LoVo (cell line): Measurements from ENCODE around the gene ZMIZ1.

Experiments
- DNase-seq: peaks from one replicate; pipeline ENCODE4 v3.0.0-alpha.2; 2016; ENCODE audit warnings: low spot score

Gene ZMIZ1

DNA sequence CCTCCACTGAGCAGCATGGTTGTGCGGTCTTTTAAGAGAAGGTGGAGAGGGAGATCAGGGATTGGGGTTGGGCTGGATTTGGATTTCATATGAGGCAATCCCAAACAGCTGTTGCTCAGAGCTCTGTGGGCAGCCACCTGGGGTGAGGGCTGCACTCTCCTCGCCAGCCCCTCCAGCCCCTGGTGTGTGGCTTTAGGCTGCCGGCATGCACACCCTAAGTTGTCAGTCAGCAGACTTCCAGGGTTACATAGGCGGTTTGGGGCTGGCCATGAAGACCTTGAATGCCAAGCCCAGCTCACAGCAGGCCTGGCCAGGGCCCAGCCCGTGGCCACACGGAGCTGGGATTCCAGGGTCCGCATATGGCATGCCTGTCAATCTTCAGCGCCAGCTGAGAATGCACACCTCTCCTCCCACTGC is 54.8 kb downstream of the ZMIZ1 start:
- no peak for DNase-seq

DNA sequence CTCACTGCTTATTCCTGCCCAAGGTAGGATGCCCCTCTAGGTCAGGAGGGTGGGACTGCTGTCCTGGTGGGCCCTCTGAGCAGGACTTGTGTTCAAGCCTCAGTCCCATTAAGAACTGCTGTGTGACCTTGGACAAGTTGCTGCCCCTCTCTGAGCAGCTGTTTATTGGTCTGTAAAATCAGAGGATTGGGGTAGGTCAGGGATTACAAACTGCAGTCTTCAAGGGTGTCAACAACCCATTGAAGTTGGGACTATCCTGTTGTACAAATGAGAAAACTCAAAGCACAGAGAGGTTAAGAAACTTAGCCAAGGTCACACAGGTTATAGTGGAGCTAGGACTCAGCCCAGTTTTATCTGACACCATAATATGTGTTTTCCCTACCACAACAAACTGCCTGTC is 55.3 kb downstream of the ZMIZ1 start:
- DNase-seq, result no peak

DNA sequence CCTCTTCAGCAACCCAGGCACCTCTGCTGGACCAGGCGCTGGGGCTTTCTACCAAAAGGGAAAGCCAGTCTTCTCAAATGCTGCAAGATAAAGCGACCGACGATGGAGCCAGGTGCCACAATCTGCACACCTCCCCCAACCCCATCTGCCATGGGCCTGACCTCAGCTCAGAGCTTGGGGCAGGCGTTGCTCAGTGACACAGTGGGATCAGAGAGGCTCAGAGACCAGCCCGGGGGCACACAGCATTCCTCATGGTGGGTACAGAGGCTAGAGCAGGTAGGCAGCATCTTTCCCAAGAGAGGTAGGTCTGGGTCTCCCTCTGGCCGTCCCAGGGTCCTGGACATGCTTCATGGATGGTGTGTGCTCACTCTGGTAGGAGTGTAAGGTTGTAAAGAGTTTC is 56.3 kb downstream of the ZMIZ1 start:
- DNase-seq, result no peak

DNA sequence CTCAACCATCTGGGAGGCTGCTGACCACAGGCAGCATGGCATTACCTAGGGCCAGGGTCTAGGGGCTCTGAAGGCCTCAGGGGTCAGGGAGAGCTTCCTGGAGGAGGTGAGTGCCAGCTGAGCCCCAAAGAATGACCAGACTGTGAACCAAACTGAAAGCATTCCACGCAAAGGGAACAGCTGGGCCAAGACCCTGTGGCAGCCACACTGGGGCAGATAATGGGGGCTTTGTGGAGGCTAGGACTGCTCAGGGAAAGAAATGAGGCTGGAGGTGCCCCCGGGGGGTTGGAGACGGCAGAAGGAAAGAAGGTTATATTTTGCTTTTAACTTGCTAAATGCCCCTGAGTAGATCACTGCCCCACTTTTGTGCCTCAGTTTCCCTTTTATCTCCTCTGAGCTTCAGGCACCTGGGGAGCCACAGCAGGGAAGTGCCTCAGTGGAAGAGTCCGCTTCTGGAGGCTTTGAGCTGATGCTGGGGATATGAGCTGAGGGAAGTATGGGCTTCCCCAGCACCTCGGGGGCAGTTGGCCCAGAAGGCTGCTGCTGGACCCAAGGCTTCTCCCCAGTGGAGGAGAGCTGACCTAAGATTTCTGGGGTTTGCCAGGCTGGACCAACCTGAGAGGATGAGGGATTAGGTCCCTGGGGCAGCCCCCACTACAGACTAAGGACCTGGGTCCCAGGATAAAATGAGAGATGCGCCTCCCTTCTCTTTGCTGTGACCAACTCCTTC is 57.8 kb downstream of the ZMIZ1 start:
- no peak for DNase-seq

DNA sequence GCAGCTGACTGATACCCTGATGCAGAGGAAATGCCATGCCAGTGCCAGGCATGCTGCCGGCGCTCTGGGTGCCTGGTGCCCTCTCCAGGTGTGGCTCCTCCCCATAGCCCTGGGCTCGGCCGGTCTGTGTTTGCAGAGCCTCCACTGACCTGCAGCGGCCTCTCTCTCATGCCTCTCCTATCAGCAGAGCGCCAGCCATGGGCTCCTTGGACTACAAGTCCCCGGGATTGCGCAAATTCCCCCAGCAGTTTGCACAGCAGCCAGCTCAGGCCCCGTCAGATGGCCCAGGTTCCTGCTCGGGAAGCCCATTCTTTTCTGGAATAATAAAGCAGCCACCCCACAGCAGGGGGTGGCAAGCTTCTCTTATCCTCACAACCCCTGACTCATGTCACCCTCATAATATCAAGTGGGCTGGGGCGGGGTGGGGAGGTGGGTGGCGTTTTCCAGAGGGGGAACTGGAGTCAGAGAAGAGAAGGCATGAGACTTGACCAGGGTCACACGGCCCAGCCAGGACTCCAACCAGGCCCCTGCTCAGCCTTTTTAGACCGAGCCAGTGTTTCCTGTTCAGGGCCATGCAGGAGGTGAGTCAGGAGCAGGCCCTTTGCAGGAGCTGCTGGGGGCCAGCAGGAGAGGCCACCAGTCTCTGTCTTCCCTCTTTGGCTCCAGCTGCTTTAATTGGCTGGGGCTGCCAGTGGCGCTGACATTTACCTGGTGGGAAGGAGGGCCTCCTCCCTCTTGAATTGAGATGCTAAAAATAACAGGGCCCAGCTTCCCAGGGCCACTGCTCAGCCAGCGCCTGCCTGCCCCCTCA is 58.6 kb downstream of the ZMIZ1 start:
- no peak for DNase-seq

DNA sequence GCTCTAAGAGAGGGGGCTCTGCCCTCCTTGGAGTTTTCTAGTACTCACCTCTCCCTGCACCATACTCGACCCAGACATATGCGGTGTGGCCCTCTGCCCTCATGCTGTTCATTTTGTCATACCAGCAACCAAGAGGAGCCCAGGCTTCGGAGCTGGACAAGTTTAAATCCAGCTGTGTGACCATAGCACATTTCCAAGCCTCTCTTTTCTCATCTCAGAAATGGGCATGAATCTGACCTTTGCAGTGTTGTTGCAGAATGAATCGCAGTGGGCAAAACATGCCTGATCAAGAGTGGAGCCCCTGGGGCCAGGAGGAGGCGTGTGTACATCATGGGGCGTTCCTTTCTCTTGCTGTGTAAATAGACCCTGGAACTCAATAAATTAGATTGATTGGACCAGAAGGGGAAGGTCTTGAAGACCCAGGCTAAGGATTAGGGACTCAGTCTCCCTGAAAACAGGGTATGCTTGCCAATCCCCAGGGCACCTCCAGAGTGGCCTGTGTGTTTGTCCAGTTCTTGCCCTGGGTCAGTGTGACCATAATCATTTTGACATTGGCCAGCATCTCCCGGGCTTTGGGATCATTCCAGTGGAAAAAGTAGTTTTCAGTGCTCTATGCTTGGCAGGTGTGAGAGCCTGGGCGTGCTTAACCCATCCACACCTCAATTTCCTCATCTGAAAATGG is 59.6 kb downstream of the ZMIZ1 start:
- no peak for DNase-seq

DNA sequence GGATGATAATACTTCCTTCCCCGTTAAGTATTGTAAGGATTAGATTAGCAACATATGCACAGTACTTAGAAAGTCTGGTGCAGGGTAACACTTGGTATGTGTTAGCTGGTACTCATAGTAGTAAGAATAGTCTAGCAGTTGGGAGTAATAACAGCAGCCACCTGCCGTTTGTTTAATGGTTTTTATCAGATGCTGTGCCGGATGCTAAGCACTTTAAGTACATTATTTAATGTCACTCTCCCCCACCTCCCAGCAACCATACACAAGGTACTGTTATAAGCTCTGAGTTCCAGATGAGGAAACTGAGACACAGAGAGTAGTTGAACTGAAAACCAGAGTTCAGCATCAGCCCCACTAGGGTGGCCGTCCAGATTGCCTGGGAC is 60.1 kb downstream of the ZMIZ1 start:
- no peak for DNase-seq

DNA sequence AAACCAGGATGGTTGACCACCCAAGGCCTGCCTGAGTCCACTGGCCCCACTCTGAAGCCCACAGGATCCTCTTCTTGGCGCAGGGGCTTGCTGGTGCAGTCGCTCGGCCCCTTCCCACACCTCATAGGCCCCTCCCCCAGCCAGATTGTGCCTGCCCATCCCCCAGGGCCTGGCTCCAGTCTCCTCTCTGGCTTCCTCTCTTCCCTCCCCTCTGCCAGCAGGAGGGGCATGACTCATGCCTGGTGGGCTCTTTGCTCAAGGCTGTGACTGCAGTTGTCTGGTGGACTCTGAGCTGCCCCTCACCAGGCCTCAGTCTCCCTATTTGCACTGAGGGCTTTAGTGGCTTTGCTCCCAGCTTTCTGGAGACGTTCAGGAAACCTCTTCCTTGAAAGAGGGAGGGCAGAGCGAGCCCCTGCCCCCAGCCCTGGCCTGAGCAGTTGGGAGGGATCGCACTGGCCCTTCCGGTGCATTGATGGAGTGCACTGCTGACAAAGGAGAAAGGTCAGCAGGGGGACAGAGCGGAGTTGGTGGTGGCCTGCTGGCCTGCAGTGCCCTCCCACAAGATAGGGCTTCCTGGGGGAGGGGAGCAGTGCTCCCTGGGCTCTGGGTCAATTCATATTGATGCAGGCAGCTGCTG is 60.7 kb downstream of the ZMIZ1 start:
- no peak for DNase-seq

DNA sequence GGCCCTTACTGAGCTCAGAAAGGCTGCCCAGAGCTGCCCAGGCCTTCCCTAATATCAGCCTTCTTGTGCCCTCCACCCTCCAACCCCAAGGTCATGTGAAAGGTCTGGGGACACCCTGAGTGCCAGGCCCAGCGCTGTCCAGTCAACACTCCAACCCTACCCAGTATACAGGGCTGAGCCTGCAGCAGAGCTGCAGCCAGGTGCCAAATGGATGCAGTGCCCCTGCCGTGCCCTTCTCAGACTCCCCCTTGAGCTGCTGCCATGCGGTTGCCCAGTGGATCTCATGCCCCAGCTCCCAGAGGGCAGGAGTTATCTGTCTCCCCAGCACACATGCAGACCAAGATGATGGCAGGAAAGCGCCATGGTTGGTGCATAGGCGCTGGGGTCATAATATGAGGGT is 61.5 kb downstream of the ZMIZ1 start:
- DNase-seq, result no peak

DNA sequence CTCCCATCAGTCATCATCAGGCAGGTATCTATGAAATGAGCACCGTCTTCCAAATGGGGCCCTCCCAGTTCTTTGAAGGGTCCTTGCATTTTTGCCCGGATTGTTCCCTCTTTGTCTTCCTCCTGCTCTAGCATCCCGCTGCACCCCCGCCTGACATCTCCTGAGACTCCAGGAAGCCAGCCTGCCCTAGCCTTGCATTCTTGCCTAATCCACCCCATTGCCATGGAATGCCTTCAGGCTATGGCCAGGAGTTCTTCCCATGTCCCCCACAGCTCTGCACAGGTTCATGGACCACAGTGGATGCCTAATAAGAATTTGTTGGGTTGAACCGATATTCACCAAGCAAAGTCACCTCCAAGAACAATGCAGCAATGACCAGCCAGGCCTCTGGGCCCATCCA is 62.1 kb downstream of the ZMIZ1 start:
- DNase-seq, result no peak

DNA sequence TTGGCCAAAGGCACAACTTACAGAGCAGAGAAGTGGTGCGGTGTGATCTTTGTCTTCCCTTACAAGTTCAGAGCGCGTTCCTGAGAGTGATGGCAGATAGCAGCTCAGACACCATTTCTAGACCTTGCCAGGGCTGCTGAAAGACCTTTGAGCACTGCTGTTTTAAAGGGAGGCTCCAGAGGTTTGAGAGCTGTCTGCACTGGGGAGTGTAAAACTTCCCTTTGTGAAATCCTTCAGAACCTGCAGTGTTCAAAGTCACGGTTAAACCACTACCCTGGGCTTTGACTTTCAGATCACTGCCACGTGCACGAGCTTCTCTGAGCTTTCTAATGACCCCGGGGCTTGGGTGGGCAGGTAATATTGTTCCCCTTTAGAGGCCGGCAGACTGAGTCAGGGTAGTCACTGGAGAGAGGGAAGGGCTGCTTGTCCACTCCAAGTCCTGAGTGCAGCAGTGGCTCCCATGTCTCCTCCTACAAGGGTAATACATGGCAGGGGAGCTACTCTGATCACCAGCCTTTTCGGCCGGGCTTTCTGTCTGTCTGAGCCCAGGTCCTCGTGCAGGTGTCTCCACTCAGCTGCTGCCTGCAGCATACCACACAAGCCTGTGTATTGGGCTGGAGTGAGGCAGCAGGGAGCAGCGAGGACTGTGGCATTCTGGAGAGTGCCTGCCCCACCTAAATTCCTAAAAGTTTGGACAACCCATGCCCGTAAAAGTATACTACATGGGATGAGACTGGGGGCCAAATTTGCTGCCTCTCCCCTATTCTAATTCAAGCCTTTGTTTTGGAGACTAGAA is 63.3 kb downstream of the ZMIZ1 start:
- no peak for DNase-seq

DNA sequence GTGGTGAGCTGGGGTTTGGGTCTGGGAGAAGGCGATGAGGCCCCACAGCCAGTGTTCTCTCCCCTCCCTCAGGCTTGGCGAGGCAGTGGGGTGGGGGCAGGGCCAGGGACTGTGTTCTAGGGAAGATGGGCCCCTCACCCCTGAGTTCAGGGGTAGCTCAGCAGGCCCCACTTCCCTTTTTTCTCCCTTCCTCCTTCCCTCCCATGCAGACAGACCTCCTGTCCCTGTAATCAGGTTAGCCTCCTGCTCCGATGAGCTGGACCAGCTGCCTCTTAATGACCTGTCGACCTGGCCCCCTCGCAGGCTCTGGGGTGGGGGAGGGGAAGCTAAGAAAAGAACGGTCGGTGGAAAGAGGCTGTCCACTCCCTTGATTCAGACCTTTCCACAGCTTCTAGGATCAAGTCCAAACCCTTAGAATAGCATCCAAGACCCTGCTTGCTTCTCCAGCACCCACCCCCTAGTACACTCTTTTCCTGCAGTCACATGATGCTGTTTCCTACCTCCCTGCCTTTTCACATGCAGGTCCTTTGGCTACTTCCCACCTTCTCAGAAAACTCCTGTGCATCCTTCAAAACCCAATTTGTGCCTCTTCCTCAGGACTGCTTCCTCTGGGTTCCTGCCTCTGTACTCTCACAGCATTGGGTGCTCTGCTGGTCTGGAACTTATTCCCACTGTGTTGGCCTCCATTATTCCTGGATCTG is 64.1 kb downstream of the ZMIZ1 start:
- DNase-seq, result no peak

DNA sequence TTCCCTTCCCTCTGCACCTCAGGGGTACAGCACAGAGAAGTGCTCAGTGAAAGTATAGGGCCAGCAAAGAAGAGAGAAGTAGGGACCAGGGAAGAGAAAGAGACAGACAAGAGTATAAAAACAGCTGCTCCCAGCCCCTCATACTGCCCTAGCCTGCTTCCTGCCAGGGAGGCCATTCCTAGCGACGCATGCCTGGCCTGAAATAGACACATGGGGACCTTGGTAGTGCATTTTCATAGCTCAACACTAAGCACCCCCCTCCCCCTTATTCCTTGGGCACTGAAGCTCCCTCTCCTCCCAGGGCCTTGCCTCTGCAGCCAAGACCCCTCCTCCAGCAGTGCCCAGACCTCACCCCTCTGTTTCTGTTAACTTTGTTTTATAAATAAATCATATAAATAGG is 64.7 kb downstream of the ZMIZ1 start:
- no peak for DNase-seq

DNA sequence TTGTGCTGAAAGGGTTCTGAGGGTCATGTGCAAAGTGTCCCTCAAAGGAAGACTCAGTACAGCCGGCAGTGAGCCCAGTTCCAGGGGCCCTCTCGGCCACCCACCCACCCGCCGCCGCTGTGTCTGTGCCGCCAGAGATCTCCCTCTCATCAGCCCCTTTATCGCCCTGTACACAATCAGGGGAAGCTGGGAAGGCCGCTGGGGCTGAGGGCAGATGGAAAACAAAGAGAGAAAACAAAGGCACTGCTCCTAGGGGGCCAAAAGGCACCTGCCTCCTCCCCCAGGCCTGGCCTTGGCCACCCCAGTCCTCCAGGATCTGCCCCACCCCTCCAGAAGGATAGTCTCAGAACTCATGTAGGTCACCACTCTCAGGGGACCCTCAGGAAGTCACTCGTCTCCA is 67.0 kb downstream of the ZMIZ1 start:
- DNase-seq, result no peak

DNA sequence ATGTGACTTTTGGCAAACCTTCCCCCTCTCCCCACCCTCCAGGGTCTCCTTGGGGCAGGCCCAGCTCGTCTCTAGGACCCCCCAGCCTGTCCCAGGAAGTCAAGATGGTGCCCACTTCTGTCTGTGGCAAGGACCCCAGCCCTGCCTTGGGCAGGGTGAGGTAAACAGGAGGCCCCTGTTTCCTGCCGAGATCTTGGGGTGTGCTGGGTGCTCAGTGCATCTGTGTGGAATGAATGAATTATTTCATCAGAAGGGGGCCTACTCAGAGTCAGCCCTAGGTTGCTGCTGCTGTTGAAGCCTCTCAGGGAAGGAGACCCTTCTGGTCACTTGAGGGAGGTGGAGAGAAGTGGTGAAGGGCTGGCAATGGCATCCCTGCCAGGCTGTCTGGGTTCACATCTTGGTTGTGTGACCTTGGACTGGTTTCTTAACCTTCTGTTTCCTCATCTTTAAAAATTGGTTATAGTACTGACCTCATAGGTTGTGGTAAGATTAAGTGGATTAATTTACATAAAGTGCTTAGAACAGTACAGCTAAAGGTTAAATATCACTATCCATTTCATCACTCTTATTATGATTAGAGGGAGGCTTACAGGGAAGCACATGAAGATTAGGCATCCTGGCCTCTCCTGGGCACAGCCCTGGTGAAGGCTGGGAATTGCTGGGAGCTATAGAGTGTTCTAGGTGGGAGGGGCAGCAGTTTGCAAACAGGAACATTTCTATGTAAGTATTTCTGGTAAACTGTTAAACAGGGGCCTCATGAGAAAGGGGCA is 67.7 kb downstream of the ZMIZ1 start:
- no peak for DNase-seq

DNA sequence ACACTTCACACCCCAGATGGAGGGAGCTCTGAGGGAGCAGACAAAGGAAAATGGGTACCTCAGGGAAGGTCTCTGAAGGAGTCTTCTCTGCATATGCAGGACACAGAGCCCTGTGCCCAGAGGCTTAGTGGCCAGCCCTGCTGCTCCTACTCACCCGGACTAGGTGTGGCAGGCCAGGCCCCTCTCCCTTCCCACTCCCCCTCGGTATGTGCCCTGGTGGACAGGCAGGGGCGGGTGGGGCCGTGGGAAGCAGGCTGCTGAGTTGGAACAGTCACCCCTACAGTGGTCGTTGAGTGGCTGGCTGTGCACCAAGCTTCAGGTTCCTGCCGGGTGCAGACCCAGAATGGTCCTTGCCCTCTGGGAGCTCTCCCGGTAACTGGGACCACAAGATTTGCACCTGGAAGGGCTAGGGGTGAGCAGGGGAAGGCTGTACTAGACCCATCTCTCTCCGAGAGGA is 68.6 kb downstream of the ZMIZ1 start:
- no peak for DNase-seq

DNA sequence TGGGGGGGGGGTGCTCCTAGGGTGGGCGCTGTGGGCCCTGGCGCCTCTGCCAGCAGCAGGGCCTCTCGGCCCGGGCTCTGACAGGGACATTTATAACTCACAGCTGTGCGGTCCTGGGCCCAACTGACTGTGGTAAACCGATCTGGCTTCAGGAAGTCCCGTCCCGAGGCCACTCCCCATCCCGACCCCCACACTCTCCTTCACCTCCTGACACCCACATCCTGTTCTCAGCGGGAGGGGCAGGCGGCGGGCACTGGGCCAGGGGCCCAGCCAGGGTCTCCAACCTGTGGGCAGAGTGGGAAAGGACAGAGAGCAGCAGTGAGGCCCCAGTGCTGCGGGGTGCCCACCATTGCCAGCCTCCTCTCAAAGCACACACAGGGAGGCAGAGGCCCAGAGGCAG is 69.1 kb downstream of the ZMIZ1 start:
- no peak for DNase-seq

DNA sequence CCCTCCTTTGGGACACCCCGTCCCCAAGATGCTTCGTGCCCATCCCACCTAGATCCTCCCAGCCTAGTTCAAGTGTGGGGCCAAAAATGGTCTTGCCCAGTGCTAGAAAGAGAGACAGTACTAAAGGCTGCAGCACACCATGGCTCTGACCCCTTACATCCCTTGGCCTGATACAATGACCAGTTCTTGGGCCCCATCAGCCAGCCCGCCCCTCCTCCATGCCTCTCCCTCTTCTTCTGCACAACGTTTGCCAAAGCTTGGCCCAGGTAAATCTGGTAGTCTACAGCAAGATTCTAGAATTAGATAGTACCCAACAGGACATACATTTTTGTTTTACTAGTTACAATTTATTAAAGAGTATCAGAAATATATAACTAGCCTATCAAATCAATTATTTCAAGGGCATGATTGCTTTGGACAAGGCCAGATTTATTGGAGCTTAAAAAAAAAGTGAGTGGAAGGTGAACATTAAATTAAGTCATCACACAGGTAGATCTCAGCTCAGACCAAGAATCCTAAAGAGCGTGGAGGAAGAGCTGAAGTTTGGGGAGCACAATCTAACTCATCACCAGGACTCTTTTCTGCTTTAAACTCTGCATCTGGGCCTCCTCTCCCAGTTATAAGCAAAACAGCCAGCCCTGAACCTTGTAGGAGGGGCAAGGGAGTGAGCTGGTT is 69.8 kb downstream of the ZMIZ1 start:
- no peak for DNase-seq

DNA sequence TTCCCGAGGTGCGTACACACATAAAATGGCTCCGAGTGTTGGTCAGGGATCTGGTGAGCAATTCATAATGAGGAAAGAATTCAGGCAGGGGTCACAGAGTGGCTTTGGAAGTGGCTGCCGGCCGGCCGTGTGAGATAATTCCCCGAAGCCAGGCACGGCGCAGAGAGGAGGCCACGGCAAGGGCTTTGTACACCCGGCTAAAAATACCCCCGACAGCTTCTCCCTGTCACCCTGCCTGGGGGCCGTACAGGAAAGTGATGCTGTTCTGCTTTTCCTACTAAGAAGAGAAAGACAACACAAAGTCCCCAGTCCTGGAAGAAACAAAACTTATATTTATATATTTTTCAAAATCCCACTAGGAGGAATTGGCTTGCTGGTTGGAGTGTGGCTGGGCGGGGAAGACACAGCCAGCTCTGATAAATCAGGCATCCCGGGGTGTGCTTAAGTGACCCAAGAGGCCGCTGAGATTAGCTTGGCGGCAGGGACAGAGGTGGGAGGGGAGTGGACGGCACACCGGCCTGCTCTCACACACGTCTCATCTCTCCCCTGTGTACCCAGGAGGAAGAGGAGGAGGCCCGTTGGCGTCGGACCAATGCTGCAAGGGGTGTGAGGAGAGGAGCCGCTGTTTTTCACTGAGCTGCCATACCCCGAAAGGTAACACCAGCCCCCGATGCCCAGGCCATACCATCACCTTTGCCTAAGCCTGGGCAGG is 70.5 kb downstream of the ZMIZ1 start:
- DNase-seq, result no peak
